GM21717 (cell line): ENCODE measurements around the gene ROBO1.
"Not testable (repeated sequence)": the region's sequence is repeated elsewhere in the genome, so short reads cannot be mapped to it uniquely, and the experiment has no call there.

Source experiments
- ATAC-seq: cut with Tn5 transposase; IDR thresholded peaks from one replicate; pipeline ENCODE4 v1.9.1; 2021; ENCODE audit warnings: mild to moderate bottlenecking, moderate library complexity; ENCODE audit not compliant: unreplicated experiment

ROBO1 gene

DNA sequence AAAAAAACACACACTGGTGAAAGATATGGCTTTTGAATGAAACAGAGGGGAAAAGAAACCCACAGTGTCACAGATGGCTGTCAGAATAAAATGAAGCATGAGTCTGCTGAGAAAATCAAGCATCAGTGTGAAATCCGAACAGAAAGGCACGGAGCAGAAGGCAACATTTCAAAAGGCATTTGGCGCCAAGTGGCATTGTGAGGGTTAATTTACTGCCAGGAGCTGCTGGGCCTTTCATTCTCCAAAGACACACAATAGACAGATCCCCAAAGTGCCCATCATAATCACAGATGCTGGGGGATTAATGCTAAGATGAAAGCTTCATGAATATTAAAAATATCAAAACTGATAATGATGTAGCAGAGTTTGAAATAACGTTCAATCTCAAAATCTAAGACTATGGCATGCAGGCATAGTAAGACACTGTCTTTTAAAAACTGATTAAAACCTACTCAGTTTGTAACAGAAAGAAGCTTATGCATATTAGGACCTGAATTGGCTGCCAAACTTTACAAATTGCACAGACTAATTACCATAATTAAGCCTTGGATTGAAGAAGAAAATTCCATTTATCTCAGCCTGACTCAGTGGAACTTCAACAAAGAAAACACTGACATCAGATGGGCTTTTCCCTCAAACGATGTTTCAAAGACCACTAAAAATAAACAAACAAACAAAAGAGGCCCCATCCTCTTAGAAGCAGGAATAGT is 589.2 kb downstream of the ROBO1 start:
- ATAC-seq, result no peak

DNA sequence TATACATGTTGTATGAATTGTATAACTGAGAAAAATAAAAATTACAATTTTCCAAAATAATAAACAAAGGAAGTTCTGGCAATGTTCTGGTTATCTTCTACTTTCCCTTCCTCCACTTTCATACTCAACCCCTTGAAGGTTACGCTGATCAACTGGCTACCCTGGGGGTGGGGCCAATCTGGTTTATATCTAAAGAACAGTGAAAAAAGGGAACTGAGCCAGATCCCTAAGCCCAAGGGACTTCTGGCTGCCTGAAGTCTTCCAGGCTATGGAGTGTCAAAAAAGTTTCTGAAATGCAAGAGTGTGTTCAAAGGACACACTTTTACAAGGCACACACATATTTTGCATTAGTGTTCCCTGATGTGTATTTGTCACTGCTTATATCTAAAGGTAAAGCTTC is 591.9 kb downstream of the ROBO1 start:
- no peak for ATAC-seq

DNA sequence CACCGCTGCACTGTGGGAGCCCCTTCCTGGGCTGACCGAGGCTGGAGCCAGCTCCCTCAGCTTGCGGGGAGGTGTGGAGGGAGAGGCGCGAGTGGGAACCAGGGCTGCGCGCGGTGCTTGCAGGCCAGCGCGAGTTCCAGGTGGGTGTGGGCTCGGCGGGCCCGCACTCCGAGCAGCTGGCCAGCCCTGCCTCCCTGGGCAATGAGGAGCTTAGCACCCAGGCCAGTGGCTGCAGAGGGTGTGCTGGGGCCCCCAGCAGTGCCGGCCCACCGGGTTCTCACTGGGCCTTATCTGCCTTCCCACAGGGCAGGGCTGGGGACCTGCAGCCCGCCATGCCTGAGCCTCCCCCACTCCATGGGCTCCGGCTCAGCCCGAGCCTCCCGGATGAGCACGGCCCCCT is 594.5 kb downstream of the ROBO1 start:
- ATAC-seq, result not testable (repeated sequence)

DNA sequence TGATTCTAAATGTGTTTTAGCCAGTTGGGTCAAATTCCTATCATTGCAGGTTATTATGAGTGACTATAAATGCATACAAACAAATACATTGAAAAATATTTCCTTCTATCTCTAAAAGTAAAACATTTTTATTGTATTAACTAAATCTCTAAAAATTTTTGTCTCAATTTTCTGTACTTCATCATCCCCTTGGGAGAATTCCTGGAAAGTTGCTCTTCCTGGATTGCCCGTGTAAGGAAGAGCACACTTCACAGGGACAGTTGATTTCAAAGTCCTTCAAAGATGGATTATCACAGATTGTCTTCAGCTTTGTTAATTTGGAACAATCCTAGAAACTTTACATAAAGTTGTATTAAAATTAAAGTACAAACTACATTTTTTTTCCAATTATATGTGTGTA is 595.6 kb downstream of the ROBO1 start:
- no peak for ATAC-seq

DNA sequence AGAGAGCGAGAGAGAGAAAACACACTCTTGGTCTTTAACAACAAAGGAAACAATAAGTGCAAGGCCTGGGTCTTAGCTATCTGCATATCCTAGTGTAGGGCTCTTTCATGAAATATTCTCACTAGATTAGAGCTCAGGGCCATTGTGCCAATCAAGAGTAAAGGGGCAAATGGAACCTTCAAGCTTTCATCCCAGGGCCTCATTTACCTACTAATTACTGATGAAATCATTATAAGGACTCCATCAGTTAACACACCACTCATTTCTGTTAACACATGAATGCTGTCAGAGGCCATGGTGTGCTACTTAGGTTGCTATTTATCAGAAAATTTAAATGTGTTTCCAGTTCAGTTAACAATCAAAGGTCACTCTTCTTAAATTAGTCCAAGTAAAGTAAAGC is 597.8 kb downstream of the ROBO1 start:
- ATAC-seq, result no peak

DNA sequence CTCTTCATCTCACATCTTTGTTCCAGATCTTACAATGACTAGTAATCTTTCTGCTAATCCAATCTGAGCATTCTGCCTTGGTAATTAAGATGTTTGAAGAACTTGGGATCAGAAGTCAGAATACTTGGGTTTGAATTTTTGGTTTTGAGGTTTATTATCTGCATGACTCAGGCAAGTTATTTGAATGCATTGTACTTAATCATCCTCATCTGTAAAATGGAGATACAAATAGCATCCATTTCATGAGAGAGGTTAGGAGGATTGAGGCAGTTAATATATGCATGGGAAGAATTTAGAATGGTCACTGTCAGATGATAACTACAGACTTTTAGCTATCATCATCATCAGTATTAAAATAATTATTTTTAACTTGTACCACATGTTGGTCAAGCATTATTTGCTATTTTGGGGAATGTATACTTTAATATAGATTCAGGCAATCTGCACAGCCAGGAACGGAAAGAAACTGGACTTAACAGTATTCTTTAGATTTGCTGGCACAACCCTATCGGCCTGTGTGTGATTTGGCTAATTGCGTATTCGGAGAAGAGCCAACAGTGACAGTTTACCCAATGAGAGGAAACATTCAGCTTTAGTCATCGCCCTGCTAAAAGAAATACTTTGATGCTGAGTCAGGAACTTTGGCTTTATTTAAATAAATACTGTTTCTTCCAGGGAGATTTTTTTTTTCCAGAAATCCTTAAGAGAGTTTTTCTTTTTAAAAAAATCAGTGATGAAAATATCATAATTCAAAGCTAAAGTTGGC is 600.0 kb downstream of the ROBO1 start:
- no peak for ATAC-seq

DNA sequence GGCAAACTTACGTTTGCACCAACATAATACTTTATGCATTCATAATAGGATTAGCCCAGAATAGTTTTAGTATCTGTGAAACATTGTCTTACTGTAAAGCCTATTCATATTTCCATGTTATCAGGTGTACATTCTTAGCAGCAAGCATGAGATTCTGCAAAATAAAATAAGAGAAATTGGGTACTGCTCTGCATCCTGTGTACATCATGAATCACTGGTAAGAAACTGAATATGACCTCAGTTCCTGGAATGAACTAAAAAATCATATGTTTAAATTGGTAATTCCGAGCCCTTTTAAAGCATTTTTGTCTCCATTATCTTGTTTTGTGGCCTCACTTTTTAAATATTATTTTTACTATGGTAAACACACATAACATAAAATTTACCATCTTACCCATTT is 605.1 kb downstream of the ROBO1 start:
- no peak for ATAC-seq

DNA sequence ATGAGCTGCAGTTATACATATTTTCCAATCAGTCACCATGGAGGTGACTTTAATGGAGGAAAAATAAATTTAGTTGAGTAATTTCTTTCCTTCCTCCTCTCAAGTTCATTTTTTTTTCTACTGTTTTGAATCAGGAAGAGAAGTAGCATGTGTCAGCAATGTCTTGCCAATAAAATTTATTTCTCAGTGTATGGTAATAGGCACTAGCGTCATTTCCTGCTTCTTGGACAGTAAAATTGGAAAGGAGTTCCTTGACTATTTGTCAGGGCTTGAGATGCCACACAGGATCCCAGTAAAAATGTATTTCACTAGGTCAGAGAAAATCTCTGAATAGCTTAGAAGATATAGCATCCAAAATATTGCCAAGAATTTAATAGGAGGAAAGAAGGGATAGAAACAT is 605.9 kb downstream of the ROBO1 start:
- ATAC-seq, result no peak

DNA sequence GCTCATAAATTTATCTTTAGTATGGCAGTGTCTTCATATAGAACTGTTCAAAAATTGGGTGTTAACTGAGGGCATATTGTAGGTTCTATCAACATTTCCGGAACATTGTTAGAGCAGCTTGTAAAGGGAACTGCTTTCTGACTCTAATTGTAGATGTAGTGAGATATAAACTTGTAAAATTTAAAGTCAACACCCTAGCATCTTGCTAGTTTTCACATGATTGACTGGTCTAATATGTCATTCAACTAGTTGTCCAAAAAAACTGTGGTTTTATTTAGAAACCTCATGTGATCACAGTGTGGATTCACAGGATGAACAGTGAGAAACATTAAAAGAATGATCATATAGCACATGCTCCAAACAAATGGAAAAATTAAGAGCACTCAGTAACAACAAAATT is 607.4 kb downstream of the ROBO1 start:
- no peak for ATAC-seq

DNA sequence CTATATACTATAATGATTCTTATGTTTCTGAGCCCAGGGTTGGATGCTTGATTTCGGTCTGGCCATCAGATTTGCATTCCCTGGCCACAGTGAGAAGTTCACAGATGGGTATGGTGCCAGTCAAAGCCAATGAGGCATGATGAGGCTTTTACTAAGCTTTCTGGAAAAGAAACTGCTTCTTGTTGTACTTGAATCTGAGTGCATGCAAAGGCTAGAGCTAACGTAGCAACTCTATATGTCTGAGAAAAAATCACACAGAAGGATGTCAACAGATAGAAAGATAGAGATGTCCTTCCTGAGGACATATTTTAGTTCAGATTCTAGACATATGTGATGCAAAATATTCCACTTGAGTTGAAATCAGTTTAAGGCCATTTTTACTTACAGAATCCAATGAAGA is 608.1 kb downstream of the ROBO1 start:
- ATAC-seq, result no peak

DNA sequence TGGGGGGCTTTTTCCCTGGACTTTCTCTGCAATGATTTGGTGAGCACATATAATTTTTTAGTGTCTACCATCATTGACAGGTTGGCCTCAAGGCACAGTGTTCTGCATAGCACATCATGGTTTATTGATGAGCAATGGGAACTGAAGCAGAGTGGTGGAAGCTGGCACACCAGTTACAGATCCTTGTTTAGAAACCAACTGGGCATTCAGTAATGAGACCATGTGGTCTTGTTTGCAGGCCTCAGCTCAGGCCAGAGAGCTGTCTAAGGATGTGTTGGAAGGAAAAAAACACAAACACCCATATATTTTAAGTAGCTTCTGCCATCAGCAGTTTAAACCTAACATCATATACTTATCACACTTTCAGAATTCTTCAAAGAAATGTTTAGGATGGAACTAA is 610.6 kb downstream of the ROBO1 start:
- no peak for ATAC-seq

DNA sequence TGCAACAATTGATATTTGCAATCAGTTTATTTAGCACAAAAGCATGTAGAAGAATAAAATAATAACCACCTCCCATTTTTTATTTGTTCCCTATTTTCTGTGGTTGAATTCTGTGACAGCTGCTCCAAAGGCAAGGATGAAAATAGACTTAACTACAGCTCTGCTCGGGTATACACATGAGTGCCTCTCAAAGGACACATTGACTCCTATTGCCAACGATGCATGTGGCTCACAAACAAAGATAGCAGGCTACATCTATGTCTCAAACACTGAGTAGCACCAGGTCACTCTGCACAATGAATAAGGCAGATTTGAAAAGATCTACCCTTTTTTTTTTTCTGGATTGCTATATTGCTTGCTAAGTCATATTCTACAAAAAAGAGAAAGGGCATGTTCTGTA is 612.9 kb downstream of the ROBO1 start:
- no peak for ATAC-seq

DNA sequence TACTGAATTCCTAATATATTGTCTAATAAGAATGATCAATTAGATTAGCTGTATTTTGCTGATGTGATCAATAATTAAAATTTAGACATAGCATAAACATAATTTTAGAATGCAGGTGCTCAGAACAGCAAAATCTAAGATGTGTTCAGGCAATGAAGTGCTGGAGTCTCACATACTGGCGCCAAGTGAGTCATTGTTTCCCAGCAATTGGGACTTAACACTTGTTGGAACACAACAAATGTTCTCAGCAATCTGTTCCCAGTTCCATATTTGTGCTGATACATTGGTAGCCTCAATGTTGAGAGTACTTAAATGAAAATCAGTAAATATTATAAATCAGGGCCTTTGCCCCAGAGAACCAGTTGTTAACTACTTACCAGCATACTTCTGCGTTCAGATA is 619.0 kb downstream of the ROBO1 start:
- no peak for ATAC-seq

DNA sequence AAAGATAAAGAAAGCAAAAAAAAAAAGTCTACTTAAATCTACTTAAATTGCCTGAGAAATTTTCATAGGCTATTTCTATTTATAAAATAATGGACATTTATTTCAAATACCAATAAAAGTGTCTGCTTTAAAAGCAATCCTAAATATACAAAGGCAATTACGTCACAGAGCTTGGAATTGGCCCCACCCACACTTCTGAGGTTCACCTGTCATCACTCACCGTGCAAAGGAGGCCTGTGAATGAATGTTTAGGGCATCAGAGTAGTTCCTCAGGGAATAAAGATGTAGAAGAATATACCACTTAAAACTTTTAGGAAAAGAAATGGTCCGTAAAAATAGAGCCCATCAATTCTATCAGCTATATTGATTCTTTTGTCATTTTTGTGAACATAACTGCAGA is 621.8 kb downstream of the ROBO1 start:
- no peak for ATAC-seq

DNA sequence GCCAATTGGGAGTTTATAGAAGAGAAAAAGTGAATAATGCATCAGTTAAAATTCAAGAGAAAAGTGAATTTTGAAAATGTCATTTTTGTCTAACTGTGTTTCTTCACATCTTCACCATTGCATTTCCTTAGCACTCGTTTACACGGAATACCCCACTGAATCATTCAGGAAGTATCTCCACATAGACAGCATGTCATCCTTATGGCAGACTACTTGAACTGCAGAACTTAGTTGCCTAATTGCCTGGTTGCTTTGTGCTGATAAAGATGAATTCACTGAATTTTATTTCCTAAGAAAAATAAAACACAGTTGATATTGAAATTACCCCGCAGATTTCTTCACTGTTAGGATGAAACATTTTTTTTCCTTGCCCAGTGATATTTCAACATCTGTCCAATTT is 627.1 kb downstream of the ROBO1 start:
- ATAC-seq, result no peak

DNA sequence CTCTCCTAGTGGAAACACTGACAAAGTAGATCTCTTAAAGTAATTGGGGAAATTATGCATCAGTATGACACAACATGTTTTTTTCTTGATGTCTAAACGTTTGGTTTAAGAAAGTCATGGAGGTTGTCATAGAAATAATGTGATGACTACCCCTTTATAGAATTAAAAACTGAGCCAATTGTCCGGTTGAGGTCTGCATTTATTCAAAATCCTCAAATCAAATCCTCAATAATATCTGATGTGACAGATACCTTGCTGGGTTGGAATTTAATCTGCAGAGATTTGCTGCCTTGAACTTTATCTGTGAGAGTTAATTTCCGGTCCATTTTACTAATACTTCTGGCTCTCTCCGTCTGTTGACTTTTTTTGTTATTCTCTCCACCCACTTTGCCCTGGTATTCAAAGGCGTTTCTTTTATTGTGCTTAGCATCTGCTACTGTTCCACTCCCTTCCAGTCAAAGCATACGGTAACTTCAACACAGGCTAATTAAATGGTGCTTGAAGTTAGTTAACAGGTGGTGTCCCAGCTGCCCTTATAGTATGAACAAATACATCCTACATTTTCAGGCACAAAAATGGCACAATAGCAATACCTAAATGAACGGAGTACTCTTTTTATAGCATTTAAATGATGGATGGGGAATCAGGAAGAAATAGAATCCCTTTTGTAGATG is 628.3 kb downstream of the ROBO1 start:
- no peak for ATAC-seq

DNA sequence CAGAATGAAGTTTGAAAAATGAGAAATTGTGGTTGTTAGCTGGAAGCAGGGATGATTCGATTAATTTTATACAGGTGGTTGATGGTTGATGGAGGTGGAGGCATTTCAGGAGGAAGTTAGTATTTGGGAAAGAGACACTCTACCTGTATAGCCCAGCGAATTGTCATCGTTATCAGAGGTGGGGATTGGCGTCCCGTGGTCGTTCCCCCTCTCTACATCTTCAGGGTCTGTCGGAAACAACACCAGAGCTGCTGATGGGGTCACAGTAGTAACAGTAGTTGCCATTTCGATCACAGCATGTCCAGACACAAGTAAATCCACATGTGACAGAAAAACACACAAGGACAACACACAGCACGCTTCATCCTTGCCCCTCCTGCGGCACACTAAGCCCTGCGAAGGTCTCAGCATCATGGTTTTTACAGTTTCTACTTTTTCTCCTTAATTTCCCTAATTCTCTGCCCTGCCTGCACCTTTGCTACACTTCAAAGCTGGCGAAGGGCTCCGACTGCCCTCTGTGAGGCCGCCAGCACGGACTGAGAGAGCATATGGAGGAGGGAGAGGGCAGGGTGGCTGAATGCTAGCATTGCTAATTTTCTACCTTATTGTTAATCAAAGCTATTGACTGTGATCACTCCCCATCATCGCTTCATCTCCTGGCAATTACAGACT is 642.3 kb downstream of the ROBO1 start:
- ATAC-seq, result no peak

DNA sequence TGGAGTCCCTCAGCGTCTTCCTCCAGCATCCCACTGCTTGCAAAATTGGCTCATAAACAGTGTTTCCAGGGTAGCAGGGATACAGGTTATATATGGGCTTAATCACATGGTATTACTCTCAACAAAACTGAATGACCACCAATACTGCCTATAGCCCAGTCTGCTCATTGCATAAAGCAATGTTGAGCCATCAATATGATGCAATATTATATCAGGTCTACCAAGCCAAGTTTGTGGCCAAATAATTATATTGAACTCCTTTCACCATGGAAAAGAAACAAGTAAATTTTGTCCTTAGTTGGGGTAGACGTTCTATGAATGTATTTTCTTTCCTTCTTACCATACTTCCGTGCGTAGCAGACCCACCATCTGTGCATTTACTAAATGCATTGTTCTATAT is 652.3 kb downstream of the ROBO1 start:
- no peak for ATAC-seq

DNA sequence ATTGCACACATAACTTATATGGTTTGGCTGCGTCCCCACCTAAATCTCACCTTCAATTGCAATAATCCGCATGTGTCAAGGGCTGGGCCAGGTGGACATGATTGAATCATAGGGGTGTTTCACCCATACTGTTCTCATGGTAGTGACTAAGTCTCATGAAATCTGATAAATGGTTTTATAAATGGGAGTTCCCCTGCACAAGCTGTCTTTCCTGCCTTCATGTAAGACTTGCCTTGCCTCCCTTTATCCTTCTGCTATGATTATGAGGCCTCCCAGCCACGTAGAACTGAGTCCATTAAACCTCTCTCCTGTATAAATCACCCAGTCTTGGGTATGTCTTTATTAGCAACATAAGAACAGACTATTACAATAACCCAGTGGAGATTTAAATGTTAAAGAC is 653.9 kb downstream of the ROBO1 start:
- ATAC-seq, result no peak

DNA sequence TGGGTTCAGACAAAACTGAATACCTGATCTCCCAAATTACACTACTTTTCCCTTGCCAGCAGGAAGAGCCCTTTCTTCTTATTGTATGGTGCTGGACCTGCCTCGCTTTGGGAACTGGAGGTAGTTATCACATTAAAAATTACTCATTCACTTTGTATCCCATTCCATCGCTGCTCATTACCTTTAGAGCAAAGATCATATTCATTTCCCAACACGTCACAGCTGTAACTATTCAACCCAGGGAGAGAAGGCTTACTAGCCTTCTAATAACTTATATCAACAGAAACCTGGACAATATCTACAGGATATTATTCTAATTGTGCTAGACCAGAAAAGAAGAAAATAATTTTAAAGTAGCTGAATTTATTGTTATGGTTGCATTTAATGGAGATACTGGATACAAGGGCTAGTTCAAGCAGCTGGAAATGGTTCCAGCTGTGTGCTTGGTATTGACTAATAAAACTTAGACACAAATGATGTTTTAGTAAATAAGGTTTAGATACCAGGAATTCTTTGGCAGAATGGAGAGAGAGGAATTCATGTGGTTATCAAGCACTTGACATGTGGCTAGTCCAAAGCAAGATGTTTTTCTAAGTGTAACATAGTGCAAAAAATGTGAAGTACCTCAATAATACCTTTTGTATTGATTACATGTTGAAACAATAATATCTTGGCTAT is 656.3 kb downstream of the ROBO1 start:
- ATAC-seq, result no peak

DNA sequence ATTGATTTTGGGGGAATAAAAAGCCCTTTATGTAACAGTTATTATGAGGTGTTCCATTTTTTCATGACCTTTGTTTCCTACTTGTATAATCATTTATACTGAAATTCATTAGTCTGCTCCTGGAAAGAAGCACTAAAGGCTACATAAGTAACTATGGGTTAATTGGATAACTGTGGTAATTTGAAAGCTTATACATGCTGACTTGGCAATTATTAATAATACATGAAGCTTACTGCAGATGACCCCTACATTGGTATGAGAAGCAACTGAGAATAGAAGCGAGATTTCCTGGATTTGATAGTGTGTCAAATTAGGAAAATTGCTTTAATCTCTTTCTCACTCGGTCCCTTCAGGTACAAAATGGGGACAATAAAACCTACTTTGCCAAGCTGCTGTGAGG is 658.0 kb downstream of the ROBO1 start:
- ATAC-seq, result no peak
